Stimulated activated CD4-positive, alpha-beta T cell treated with anti-CD3 and anti-CD28 coated beads, Interleukin-4, amount 100 ng/mL, for 24 hours (primary cell): ENCODE data around the gene OSR1.
"Not testable (repeated sequence)": the region's sequence is repeated elsewhere in the genome, so short reads cannot be mapped to it uniquely, and the experiment has no call there.

ENCODE experiments used
- DNase-seq: peaks from one replicate; pipeline ENCODE4 v3.0.0-alpha.2; 2020

The OSR1 gene

DNA sequence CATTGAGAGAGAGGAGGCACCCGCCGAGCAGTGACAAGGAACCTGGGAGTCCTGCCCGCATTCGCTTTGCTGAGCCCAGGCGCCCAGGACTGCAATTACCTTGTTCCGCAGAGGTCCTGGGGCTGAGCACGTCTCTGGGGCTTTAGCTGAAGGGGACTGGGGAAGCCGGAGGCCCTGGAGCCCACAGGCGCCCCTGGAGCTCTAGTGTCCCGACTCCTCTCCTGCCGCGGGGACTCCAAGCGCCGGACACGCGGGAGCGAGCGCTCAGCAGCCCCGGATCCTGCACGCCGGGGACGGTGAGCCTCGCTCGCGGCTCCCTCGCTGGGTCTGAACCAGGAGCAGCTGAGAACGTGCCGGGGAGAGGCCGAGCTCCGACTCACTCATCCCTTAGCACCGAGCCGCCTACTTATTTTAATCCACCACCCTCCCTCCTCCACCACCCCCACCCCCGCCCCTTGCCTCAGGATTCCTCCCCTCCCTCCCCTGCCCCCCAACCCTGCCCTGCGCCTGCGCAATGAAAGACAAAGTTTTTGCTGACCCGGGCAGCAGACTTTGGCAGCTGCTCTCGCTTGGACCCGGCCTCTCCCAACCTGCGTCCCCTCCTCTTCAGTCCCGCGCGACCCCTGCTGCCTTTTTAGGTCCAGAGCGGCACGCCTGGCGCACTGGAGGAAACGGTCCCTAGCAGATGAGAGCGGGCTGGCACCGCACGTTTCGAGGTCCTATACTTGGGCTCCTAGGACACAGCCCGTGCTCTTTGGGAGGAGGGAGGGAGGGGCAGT, at the start of gene OSR1:
OSR1 (minus strand) TSS at position 382 of the 779 bp plus-strand sequence. CDS start 4,818 bp downstream, outside the sequence.
- DNase-seq: no peak

DNA sequence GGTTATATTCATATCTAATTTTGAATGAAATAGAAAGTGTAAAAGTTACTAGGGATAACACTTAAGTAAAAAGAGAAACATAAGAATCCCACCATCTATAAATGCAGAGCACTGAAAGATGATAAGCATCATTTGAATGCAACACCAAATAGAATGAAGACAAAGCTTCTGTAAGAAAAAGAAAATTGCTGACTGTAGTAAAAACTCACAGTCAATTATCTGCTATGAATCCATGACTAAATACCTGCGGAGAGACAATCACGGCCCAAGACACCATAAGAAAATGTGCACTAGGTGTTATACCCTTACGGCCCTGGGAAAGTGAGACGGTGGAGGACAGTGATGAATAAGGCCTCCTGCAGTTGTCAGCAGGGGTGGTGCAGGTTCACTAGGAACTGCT, 45.4 kb upstream of the OSR1 start:
- DNase-seq: no peak

DNA sequence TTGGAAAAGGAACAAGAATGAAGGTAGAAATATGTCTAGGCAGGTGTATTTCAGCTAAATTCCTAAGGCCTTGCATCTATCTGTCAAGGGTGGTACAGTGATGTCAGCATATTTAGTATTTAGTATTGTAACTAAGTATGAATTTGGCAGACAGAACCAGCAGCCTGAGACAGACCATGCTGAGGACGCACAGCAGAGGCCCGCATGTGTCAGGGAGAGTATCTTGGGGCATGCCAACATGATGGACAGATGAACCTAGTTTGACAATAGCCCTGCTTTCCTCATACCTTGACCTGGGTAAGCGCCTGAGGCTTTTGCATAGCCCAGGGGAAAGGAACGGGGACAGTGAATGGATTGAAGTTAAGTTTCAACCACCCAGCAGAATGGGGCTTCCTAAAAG, 33.8 kb upstream of the OSR1 start:
- DNase-seq: no peak

DNA sequence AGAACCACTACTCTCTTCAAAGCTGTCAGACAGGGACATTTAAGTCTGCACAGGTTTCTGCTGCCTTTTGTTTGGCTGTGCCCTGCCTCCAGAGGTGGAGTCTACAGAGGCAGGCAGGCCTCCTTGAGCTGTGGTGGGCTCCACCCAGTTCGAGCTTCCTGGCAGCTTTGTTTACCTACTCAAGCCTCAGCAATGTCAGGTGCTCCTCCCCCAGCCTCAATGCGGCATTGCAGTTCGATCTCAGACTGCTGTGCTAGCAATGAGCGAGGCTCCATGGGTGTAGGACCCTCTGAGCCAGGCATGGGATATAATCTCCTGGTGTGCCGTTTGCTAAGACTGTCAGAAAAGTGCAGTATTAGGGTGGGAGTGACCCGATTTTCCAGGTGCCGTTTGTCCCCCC, 31.0 kb upstream of the OSR1 start:
- DNase-seq: not testable (repeated sequence)

DNA sequence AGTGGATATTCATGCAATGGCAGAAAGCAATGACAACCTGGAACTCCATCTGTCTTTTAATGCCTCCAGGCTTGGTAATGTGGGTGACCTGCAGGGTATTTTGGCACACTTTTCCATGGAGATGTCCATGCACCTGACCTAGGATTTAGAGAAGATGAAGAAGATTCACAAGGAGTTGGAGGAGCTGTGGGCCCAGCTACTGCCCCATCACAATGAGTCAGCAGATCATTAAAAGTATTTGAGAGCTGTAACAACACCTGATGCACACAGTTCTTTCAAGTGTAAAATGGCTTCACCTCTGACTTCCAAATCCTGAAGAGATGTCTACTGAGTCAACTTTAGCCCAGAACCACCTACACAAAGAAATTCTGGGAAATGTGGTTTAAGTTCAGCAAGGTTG, 22.1 kb upstream of the OSR1 start:
- DNase-seq: no peak

DNA sequence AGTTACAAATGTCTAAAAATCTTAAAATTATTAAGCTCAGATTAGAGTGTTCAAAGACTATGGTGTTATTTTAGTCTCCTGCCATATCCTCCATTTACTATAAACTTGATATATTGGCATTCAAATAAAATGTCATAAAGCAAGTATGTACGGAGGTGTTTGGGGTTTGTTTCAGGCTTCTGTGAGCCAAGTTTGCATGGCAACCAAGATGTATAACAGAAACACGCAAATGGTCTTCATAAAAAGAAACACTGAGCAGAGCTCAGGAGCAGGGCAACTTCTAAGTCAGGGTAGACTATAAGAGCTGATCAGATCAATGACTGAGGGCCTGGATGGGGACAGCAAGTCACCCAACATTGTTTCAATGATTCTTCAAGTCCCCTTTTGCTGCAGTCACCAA, 20.5 kb upstream of the OSR1 start:
- no peak for DNase-seq

DNA sequence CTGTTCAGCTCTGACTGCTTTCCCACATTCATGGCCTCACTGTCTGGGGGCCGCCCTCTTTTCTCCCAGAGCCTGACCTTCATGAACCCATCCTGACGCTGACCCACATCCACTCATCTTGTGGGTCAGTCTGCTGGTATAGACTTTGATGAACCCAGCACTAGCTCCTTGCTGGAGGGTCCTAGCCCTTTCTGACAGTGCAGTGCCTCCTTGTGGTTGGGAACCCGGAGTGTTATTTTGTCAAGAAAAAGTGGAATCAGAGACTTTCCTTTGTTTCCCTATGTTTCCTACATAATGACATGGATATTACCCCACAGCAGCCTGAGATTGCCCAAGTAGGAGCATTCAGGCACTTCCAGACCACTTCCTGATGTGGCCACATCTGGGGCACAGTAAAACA, 19.3 kb upstream of the OSR1 start:
- no peak for DNase-seq

DNA sequence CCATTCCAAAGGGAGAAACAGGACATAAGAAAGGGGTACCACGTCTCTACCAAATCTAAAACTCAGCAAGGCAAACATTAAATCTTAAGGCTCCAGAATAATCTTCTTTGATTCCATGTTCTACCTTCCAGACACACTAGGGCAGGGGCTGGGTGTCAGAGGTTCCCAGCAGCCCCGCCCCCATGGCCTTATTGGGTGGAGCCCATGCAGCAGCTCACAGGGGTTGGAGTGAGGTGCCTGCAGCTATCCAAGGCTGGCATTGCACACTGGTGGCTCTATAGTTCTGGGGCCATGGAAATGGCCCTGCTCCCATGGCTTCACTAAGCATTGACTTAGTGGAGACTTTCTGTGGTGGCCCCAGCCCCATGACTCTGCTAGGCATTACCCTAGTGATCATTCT, 14.9 kb upstream of the OSR1 start:
- no peak for DNase-seq

DNA sequence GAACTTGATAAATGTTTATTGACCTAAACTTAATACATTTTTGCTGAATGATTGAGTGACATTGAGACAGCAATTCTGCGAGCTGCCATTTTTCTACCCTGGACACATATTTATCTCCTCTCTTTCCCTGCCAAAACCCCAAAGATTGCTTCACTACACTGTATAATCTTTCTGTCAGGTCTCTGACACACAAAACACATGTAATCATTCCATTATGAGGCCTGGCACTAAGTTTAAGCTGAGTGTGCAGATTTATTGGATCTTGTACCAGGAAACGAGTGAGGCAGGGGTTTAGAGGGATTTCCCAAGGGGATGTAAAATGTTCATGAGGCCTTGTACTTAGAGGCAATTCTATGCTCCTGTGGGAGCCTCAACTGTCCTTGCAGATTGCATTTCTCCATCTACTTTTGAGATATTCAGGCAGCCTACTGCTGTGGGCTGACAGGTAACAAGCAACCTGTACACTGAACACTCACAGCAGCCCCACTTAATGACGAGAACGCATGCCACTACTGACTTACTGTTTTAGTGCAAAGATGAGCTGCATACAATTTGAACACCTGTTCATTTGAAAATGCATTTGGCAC, 13.7 kb upstream of the OSR1 start:
- no peak for DNase-seq

DNA sequence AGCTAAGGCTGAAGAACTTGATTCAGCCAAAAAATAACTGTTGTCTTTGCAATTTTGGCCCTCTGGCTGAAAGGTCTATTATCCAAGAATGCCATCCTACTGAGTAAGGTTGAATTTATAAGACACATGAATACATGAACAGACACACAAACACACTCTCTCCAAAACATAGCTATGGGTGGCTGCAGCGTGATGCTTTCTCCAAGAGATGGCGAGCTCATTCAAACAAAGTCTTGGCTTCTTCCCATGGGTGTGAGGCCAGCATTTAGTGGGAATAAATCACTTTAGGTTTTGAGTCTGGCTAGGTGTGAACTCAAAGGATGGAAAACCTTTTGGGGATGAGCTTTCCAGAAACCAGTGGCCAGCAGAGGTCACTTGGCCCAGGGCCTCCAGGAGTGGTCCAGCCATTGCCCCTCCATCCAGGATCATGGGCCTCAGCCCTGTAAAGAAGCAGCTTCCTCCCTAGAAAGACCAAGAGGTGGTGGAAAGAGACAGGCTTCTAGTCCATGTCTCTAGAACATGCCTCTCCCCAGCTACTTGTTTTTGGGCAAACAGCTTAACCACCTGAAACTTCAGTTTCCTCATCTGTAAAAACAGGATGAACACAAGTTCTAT, 11.0 kb upstream of the OSR1 start:
- DNase-seq: no peak

DNA sequence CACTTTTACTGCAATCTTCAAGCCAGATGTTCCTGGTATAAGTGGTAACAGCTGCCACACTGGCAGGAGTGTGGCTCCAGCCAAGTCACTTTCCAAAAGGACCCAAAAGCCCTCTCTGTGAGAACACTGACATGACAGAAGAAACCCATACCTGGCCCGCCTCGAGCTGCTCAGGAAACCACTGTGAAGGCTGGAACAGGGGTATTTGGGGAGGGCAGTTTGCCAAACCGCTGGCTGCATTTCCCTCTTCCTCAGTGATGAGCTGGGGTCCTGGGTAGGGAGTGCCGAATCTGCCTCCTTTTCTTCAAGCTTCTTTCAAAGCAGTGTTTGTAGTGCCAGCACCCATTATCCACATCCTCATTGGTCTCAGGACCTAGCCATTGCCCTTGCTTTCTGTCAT, 10.3 kb upstream of the OSR1 start:
- DNase-seq: no peak

DNA sequence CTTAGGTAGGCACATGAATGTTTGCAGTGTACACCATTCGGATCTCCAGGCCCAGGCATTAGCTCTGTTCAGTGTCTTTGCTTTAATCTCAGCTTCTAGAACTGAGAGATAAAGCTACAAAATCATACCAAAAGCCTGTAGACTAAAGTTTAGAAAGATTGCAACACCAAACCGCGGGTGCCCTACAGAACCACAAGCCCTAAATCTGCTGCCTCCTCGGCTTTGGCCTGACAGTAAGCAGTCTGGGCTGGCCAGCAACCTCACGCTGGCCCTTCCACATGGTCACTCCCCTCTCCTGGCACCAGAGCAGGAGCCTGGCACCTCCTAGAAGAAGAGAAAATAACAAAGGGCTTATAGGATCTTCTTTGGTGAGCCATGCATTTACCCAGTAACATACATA, 8.9 kb upstream of the OSR1 start:
- DNase-seq: no peak

DNA sequence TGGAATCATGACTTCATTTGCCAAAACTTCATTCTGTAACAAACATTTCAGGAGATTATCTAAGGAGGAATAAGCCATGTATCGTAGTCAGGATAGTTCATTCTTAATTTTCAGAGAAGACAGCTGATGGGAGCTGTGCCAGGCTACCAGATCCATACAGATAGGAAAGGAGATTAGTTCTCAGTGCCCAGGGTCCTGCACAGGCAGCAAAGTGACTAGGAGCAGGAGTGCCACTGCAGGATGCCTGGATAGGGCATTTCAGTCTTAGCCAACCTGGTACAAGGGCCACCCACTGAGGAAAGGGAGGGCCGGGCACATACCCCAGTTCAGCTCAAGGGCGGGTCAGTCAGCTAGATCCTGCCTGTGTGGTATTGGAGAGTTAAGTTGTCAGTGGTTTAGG, 6.7 kb upstream of the OSR1 start:
- DNase-seq: no peak

DNA sequence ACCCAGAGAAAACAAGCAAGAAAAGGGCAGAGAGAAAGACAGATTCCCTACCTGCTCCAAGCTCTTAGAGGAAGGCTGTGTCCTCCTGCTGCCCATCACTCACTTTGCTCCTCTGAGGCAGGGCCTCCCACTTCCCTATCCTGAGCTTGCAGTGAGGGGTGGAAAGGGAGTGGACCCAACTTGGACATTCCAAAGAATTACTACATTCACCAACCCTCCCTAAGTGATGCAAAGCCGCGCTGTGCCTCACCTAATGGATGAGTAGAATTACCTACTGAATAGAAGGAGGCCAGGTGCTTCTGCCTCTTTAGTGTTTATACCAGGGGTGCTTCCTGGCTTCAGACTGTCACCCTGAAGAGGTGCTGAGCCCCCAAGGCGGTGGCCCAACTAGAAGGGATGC, 5.6 kb upstream of the OSR1 start:
- DNase-seq: no peak

DNA sequence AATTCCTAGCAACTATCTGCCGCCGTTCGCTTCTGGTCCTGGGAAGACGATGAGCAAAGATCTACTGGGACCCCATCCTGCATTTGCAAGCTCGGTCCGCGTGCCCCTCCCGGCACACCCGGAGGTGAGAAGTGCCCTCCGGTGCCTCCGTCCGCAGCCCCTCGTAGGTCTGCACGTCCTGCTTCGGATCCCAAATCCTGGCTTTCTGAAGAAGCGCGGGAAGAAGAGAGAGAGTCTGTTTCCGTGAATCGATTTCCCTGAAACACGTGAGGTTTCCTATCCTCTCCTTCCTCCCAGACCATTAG, 5.0 kb upstream of the OSR1 start:
- DNase-seq: no peak

DNA sequence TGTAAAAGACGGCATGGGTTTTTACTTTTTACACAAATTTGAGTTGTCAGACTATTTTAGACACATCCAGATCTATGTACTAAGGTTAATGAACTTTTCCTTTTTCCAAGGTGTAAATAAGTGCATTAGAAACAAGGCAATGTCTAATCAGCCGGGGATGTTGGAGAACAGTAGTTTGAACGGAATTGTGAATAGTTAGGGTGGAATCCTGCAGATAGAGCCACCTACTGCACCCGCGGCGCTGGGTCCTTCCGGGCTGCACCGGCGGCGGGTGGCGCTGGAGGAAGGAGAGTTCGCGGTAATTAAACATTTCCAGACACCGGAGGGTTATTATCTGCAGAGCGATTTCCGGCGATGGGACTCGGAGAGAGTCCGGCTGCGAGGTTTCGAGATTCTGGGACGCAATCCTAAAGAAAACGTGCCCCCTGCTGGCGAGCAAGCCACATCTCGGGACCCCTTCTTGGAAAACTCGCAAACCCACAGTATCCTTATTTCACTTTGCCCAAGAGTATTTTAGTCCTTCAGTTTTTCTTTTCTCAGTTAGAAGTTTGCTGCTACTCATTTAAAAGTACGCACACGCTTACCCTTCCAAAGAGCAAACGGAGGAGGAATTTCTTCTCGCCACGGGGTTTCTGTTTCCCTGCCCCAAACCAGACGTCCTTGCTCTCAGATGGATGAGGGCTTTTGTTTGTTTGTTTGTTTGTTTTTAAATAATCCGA, 4.5 kb upstream of the OSR1 start:
- DNase-seq: peak; percentile 61

DNA sequence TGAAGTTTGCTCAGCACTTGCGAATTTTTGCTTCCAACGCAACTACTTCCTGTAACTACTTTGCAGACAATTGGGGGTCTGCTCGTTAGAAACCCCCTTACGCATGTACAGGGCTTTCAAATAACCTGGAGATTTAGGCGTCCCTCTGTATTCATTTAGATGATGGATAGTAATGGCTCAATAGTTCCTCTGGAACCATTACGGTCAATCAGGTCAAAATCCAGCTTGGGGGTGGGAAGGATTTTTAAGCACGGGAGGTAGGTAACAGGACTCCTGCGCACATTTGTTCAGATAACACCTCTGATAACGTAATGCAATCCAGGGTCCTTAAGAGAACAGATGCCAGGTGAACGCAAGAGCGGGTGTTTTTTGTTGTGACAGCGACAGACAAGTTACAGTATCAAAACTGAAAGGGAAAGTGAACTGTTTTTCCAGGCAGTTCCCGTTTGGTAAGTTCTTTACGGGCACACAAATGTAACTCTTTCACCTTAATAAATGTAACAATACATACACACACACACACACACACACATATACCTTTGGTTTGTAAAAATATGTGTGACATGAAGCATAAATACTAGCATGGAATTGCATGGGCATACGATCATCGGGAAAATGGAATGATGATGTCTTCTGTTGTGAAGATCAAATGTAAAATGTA, 3.8 kb upstream of the OSR1 start:
- DNase-seq: no peak

DNA sequence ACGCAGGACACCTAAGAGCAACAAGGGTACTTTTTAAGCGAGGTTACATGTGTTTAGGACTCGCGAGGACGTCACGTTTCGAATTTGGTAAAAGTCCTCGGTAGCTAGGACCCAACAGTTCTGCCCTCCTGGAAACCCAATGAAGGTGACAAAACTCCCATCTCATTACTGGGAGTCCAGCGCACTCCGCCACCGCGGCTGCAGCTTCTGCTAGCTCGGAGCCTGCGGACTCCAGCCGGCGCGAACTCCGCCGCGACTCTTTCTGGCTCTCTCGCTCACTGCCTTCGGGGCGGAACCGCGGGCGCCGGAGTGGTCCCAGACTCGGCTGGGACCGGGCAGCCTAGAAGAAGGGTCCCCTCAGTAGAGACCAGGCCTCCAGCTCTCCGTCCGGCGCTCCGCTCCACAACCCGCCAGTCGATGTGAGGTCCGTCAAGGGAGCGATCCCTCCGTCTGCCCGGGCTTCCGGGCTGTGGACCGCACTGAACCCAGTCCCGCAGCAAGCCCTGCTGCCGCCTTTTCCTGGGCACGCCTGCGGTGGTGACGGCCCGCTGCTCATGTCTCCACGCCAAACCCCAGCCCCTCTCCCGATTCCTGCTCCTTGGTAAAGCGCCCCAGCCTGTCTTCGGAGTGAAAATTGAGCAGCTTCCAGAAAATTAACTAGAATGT, 3.0 kb upstream of the OSR1 start:
- no peak for DNase-seq

DNA sequence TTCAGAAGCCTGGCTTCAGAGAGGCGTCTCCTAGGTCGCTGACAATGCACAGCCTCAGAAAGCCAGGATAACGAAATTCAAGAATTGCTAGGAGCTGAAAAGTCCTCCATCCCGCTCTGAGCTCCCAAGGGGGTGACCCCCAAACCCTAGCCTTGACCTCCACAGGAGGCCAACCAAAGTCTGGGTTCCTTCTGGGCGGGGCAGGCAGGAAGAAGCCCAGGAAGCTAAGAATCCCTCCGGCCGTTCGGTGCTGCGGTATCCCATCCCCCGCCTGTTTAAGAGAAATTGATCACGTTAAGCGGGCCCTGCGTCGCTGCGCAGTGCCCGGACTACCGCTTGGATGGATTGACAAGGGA, 2.5 kb upstream of the OSR1 start:
- DNase-seq: no peak

DNA sequence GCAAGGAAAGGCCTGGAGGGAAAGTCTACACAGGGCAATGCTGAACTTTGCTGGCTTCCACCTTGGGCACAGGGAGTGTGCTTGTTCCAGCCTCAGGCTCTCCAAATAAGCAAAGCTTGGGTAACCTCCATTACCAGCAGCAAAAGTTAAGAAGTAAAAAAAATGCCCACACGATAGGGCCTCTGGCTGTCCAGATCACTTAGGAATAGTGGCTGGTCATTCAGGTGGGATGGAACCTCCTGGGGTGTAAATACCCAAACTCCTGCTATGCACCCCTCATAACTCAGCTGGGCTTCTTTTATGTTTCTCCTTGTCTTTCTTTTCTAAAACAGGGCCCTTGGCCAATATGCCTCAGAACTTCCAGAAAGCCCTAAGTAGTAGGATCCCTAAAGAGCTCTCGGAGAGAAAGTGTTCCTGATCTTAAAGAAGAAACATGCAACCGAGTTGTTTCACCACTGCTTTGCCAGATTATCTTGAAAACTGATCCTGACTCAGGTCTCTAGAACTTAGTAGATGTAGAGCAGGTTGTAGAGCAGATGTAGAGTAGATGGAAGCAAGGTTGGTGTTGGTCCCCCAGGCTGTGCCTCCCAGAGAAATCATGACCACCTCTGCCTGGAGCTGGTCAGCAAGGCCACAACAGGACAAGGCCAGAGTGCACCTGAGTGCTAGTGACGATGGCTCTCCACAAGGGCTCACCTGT, 2.0 kb upstream of the OSR1 start:
- no peak for DNase-seq

DNA sequence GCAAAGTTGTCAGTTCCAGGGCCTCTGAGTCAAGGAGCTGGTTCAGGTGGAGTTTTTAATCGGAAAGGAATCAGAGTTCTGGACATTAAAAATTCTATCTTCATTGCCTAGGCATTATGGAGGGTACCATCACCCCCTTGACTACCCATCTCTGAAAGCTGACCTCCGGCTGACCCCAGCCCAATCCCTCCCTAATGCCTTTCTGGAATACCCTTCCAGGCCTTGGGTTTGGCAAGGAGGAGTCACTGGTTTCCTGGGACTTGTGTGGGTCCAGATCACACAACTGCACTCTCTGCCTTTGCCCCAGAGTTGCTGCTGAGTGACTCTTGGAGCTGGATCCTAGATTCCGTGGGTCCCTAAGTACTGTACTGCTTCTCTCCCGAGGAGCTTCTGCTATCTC, 1.0 kb upstream of the OSR1 start:
- DNase-seq: no peak

DNA sequence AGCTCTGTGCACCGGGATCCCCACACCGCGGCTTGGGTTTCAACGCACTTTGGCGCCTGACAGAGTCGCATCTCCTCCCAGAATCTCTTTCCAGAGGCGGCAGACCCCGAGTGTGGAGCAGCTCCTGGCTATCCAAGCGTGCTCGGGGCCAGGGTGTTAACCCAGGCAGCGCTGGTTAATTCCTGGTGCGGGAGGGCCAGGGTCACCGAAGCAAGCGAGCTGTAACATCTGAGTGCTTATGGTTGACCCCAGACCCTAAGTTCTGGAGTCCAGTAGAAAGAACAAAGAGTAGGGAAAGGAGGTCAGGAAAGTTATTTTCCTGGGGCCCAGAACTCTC, 566 bp upstream of the OSR1 start:
- no peak for DNase-seq
